KMS-11 (cell line): ENCODE results near the gene CYB5R2.
"Not testable (repeated sequence)": the region's sequence is repeated elsewhere in the genome, so short reads cannot be mapped to it uniquely, and the experiment has no call there.

ENCODE experiments used
- H2AFZ ChIP-seq: fragments of 200-600 bp; sonication (generic); 2 replicates; pipeline ENCODE4 v1.6.1; 2016; ENCODE audit warnings: antibody characterized with exemption, mixed run types, low read depth
- H3K27ac ChIP-seq: fragments of 200-600 bp; sonication (generic); 2 replicates; pipeline ENCODE4 v1.6.1; 2016; ENCODE audit warnings: mild to moderate bottlenecking, mixed run types
- H3K27me3 ChIP-seq: fragments of 200-600 bp; sonication (generic); 2 replicates; pipeline ENCODE4 v1.6.1; 2017; ENCODE audit warnings: mild to moderate bottlenecking, low read depth, mixed run types, moderate library complexity; ENCODE audit not compliant: insufficient read depth
- H3K36me3 ChIP-seq: fragments of 200-600 bp; sonication (generic); 2 replicates; pipeline ENCODE4 v1.6.1; 2017; ENCODE audit warnings: mild to moderate bottlenecking, mixed run types; ENCODE audit not compliant: insufficient read depth
- H3K4me1 ChIP-seq: fragments of 200-600 bp; sonication (generic); 2 replicates; pipeline ENCODE4 v1.6.1; 2016; ENCODE audit warnings: mild to moderate bottlenecking, low read depth, mixed run types; ENCODE audit not compliant: poor library complexity, severe bottlenecking
- H3K4me2 ChIP-seq: fragments of 200-600 bp; sonication (generic); 2 replicates; pipeline ENCODE4 v1.7.0; 2016; ENCODE audit warnings: mild to moderate bottlenecking, mixed run types
- H3K4me3 ChIP-seq: fragments of 200-600 bp; sonication (generic); IDR thresholded peaks from 2 replicates; pipeline ENCODE4 v1.6.1; 2017; ENCODE audit warnings: low read depth, low read length, mixed read lengths; ENCODE audit not compliant: insufficient read depth
- H3K79me2 ChIP-seq: fragments of 200-600 bp; sonication (generic); 2 replicates; pipeline ENCODE4 v1.6.1; 2016; ENCODE audit warnings: low read depth, mixed run types; ENCODE audit not compliant: insufficient read depth
- H3K9ac ChIP-seq: fragments of 200-600 bp; sonication (generic); 2 replicates; pipeline ENCODE4 v1.6.1; 2016; ENCODE audit warnings: mild to moderate bottlenecking, mixed run types
- H4K20me1 ChIP-seq: fragments of 200-600 bp; sonication (generic); 2 replicates; pipeline ENCODE4 v1.6.1; 2016; ENCODE audit warnings: mild to moderate bottlenecking, mixed run types; ENCODE audit not compliant: insufficient read depth
- TF ChIP-seq, protein P1 (sequence below): fragments of 200-600 bp; sonication (generic); conservative IDR thresholded peaks from 2 replicates; pipeline ENCODE4 v1.6.1; 2017; ENCODE audit warnings: low read depth, mild to moderate bottlenecking, antibody characterized with exemption, low read length, moderate library complexity, mixed read lengths

CYB5R2 gene

GRCh38 chr11:7666292-7666866 lies 6.9 kb downstream of the CYB5R2 start:
- no peak overlapping the region for H2AFZ ChIP-seq
- H3K9ac ChIP-seq, result no peak overlapping the region
- no peaks in the 10 kb centered on the region for H4K20me1 ChIP-seq
- no peaks in the 10 kb centered on the region for H3K79me2 ChIP-seq
- H3K36me3 ChIP-seq, result no peaks in the 10 kb centered on the region
- no peak overlapping the region for H3K27ac ChIP-seq
- peaks cover 11% of the 10 kb centered on the region for H3K4me1 ChIP-seq
- no peak overlapping the region for H3K4me2 ChIP-seq
- H3K4me3 ChIP-seq, result no peak overlapping the region
- no peaks in the 10 kb centered on the region for H3K27me3 ChIP-seq
- TF ChIP-seq, protein P1, sequence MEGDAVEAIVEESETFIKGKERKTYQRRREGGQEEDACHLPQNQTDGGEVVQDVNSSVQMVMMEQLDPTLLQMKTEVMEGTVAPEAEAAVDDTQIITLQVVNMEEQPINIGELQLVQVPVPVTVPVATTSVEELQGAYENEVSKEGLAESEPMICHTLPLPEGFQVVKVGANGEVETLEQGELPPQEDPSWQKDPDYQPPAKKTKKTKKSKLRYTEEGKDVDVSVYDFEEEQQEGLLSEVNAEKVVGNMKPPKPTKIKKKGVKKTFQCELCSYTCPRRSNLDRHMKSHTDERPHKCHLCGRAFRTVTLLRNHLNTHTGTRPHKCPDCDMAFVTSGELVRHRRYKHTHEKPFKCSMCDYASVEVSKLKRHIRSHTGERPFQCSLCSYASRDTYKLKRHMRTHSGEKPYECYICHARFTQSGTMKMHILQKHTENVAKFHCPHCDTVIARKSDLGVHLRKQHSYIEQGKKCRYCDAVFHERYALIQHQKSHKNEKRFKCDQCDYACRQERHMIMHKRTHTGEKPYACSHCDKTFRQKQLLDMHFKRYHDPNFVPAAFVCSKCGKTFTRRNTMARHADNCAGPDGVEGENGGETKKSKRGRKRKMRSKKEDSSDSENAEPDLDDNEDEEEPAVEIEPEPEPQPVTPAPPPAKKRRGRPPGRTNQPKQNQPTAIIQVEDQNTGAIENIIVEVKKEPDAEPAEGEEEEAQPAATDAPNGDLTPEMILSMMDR, result no peak

DNA sequence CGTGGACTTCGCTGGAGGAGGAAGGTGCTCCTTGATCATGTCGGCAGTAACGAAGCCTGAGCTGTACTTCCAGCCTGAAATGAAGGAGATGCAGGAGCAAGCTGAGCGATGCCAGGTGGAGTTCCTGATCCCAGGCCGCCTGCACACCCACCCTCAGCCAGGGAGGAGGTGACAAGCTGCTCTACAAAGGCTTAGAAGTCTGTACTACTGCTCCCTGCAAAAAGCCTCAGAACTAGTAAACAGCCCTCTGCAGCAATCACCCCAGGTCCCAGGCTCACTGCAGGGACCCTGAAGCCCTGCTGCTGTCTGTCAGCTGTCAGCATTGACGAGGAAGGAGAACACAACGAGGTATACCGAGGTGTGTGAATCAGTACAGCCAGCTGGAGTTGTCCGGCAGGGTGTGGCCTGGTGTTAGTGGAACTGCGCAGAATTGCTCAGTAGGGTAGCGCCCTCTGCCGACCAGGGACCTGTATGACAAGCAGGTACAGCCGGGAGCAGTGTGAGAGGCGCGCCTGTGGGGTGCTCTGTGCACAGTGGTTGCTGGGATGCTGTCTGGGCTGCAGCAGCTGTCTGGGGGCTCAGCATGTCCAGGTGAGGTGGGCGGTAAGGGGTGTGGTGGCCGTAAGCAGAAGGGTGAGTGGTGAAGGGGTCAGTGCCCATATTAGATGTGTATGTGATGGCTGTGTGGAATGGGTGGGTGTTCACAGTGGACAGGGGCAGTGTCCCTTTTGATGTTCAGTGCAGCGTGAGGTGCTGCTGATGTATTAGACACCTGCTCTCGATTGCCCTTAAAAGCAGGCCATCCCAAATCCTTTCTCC lies 7.6 kb downstream of the CYB5R2 start:
- Histone ChIP-seq H3K79me2 (no peaks in the 10 kb centered on the region), H3K4me2 (no peak overlapping the region), H3K27me3 (no peaks in the 10 kb centered on the region), H3K27ac (no peak overlapping the region), H3K36me3 (no peaks in the 10 kb centered on the region), H3K4me1 (peaks cover 4% of the 10 kb centered on the region), H3K4me3 (no peak overlapping the region), H3K9ac (no peak overlapping the region), H2AFZ (peak overlapping the region; percentile 41; the same call in 1 of the 2 replicates), H4K20me1 (no peaks in the 10 kb centered on the region)
- TF ChIP-seq, protein P1, result peak; percentile 91

GRCh38 chr11:7664867-7665266 lies 8.4 kb downstream of the CYB5R2 start:
- Histone ChIP-seq H3K27ac (no peak overlapping the region), H3K4me1 (peaks cover 3% of the 10 kb centered on the region), H3K4me2 (no peak overlapping the region), H3K9ac (no peak overlapping the region), H3K79me2 (no peaks in the 10 kb centered on the region), H3K36me3 (no peaks in the 10 kb centered on the region), H3K4me3 (no peak overlapping the region), H3K27me3 (no peaks in the 10 kb centered on the region), H4K20me1 (no peaks in the 10 kb centered on the region), H2AFZ (no peak overlapping the region)
- TF ChIP-seq, protein P1, result no peak

DNA sequence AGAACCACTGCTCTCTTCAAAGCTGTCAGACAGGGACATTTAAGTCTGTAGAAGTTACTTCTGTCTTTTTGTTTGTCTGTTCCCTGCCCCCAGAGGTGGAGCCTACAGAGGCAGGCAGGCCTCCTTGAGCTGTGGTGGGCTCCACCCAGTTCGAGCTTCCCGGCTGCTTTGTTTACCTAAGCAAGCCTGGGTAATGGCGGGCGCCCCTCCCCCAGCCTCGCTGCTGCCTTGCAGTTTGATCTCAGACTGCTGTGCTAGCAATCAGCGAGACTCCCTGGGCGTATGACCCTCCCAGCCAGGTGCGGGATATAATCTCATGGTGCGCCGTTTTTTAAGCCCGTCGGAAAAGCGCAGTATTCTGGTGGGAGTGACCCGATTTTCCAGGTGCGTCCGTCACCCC lies 9.8 kb downstream of the CYB5R2 start:
- not testable (repeated sequence) for H3K27me3 ChIP-seq, H4K20me1 ChIP-seq, H3K4me3 ChIP-seq

More for the DNA sequence above, 9.8 kb downstream of the CYB5R2 start:
- H3K4me1 ChIP-seq, H3K27ac ChIP-seq, H3K9ac ChIP-seq, H3K36me3 ChIP-seq, H3K4me2 ChIP-seq, H2AFZ ChIP-seq, H3K79me2 ChIP-seq: not testable (repeated sequence)
